NCI-H2107 treated with DMSO at 0.1 percent for 48 hours (cell line): ENCODE data around the gene PBLD.

Source experiments
- DNase-seq: peaks from one replicate; lab custom pipeline; 2025; ENCODE audit not compliant: unreplicated experiment; lab: John Stamatoyannopoulos, UW

The PBLD gene

GRCh38 chr10:68332259-68333057 is at the start of gene PBLD:
TSS of gene PBLD (minus strand) at chr10:68332928. CDS start at chr10:68306844, 26,084 bp downstream.
- peak; percentile 53 for DNase-seq

GRCh38 chr10:68371604-68372003 is 38.9 kb upstream of the PBLD start:
- DNase-seq: no peak

- DNase-seq: no peak
Observed at GRCh38 chr10:68367121-68367520, 34.4 kb upstream of the PBLD start.

GRCh38 chr10:68366600-68366999 is 33.9 kb upstream of the PBLD start:
- DNase-seq: no peak

GRCh38 chr10:68365611-68366010 is 32.9 kb upstream of the PBLD start:
- no peak for DNase-seq

GRCh38 chr10:68364101-68364886 is 31.6 kb upstream of the PBLD start:
- DNase-seq: no peak

GRCh38 chr10:68362590-68362989 is 29.9 kb upstream of the PBLD start:
- DNase-seq: no peak

GRCh38 chr10:68359189-68359588 is 26.5 kb upstream of the PBLD start:
- DNase-seq: no peak

- no peak for DNase-seq
Observed at GRCh38 chr10:68353537-68353936, 20.8 kb upstream of the PBLD start.

- no peak for DNase-seq
Observed at GRCh38 chr10:68348265-68348741, 15.6 kb upstream of the PBLD start.

GRCh38 chr10:68346774-68347173 is 14.0 kb upstream of the PBLD start:
- DNase-seq: no peak

- no peak for DNase-seq
Observed at GRCh38 chr10:68345621-68346020, 12.9 kb upstream of the PBLD start.

GRCh38 chr10:68342909-68343516 is 10.3 kb upstream of the PBLD start:
- no peak for DNase-seq

- no peak for DNase-seq
Observed at GRCh38 chr10:68340358-68341080, 7.8 kb upstream of the PBLD start.

GRCh38 chr10:68336754-68337351 is 4.1 kb upstream of the PBLD start:
- DNase-seq: no peak

- DNase-seq: no peak
Observed at GRCh38 chr10:68334672-68335467, 2.1 kb upstream of the PBLD start.

- DNase-seq: no peak
Observed at GRCh38 chr10:68333440-68334431, 1.0 kb upstream of the PBLD start.

GRCh38 chr10:68333058-68333395 is 299 bp upstream of the PBLD start:
- DNase-seq: no peak
